Measurements from ENCODE around the gene LAMA1.

DNA sequence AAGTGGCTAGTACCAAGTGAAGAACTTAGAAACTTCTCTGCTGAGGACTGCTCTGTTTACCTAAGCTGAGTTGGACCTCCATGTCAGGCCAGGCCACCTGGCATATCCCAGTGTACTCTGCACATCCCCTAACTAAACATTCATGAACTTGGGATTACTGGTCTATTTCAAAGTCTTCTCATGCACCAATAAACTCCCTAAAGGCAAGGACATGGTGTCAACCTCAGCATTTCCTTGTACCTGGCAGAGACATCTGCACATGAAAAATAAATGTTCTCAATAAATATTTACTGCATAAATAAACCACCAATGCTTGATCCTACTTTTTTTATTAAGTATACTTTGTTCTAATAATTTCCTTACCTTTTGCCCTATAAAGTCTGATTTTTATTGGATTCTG lies 124.8 kb downstream of the LAMA1 start:
- TF ChIP-seq, protein P1, sequence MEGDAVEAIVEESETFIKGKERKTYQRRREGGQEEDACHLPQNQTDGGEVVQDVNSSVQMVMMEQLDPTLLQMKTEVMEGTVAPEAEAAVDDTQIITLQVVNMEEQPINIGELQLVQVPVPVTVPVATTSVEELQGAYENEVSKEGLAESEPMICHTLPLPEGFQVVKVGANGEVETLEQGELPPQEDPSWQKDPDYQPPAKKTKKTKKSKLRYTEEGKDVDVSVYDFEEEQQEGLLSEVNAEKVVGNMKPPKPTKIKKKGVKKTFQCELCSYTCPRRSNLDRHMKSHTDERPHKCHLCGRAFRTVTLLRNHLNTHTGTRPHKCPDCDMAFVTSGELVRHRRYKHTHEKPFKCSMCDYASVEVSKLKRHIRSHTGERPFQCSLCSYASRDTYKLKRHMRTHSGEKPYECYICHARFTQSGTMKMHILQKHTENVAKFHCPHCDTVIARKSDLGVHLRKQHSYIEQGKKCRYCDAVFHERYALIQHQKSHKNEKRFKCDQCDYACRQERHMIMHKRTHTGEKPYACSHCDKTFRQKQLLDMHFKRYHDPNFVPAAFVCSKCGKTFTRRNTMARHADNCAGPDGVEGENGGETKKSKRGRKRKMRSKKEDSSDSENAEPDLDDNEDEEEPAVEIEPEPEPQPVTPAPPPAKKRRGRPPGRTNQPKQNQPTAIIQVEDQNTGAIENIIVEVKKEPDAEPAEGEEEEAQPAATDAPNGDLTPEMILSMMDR (IDR thresholded peaks at IDR 0.05; ENCODE audit: poor library complexity, severe bottlenecking), result no peak
- no peak for TF ChIP-seq POLR2AphosphoS5 (IDR thresholded peaks at IDR 0.05)

Data from neural cell (in vitro differentiated cells).